Spinal cord (tissue), 10 donors: Measurements from ENCODE around the gene CDRT4. TPM values are rescaled to one million over a fixed set of nuclear protein-coding genes. Genes with fewer than 3 reads are reported as not detected.
"Not testable (repeated sequence)": the region's sequence is repeated elsewhere in the genome, so short reads cannot be mapped to it uniquely, and the experiment has no call there.

Source experiments
- DNase-seq, 6 donors: peaks; one replicate each; pipeline versions ENCODE4 v3.0.0 to v3.0.0-alpha.2; 2013 to 2015; ENCODE audit warnings: low spot score in 6 of 6, low read depth in 4 of 6
- H3K27ac ChIP-seq: one replicate; pipeline ENCODE4 v1.5.1; 2013; ENCODE audit warnings: low read depth, low read length, control low read depth
- H3K27me3 ChIP-seq: one replicate; pipeline ENCODE4 v1.6.1; 2013; ENCODE audit warnings: low read length; ENCODE audit not compliant: control insufficient read depth, insufficient read depth
- H3K36me3 ChIP-seq: one replicate; pipeline ENCODE4 v1.6.1; 2013; ENCODE audit warnings: low read length; ENCODE audit not compliant: control insufficient read depth, insufficient read depth
- H3K4me1 ChIP-seq: one replicate; pipeline ENCODE4 v1.6.1; 2013; ENCODE audit warnings: low read length; ENCODE audit not compliant: control insufficient read depth, insufficient read depth
- H3K4me3 ChIP-seq: one replicate; pipeline ENCODE4 v1.5.1; 2013; ENCODE audit warnings: low read depth, low read length, control low read depth
- H3K9me3 ChIP-seq: one replicate; pipeline ENCODE4 v1.6.1; 2013; ENCODE audit warnings: low read length; ENCODE audit not compliant: control insufficient read depth, insufficient read depth
- WGBS: methylation state at CpG from one replicate; pipeline ENCODE4 v1.1.5; 2013; ENCODE audit warnings: missing lambda C conversion rate; ENCODE audit not compliant: insufficient coverage; 5-methylcytosine and 5-hydroxymethylcytosine counted together
- polyA plus RNA-seq, 2 donors: library from polyadenylated mRNA; unstranded; fragments of 120-200 nt; gene quantifications; one replicate each; pipeline ENCODE4 v1.2.1, GENCODE V29; 2013; ENCODE audit not compliant: insufficient read length in 2 of 2
- total RNA-seq, 2 donors: library from RNA; depleted of rRNA in 1 of 2; stranded (reverse); fragments of 120-200 nt in 1 of 2; fragments of >200 nt in 1 of 2; gene quantifications; one replicate each; pipeline versions ENCODE4 v1.2.3 to v1.2.4, GENCODE V29; 2013 to 2014
- donor health status: healthy.

Gene CDRT4
- total and polyA plus RNA-seq, 4 donors: 2.0 to 17.2 (median 4.8) TPM

- WGBS: no CpG with 5 or more reads among the region's 8 CpGs
- not testable (repeated sequence) for H3K9me3 ChIP-seq, DNase-seq, H3K27me3 ChIP-seq, H3K27ac ChIP-seq, H3K4me3 ChIP-seq
- Histone ChIP-seq H3K4me1 (peaks cover 20% of the 10 kb centered on the region), H3K36me3 (peaks cover 16% of the 10 kb centered on the region)
These were observed 28.0 kb downstream of the CDRT4 start for GRCh38 chr17:15439205-15439985.

- no peak for DNase-seq
- WGBS: 100% methylated on average over 3 of the region's 6 CpGs
- no peak overlapping the region for H3K27ac ChIP-seq
These were observed 28.8 kb downstream of the CDRT4 start for GRCh38 chr17:15438491-15439105.

GRCh38 chr17:15437303-15437635, 30.2 kb downstream of the CDRT4 start:
- H3K27me3 ChIP-seq: no peaks in the 10 kb centered on the region
- H3K36me3 ChIP-seq: peaks cover 16% of the 10 kb centered on the region
- H3K4me3 ChIP-seq: no peak overlapping the region
- H3K9me3 ChIP-seq: no peaks in the 10 kb centered on the region
- H3K4me1 ChIP-seq: peaks cover 8% of the 10 kb centered on the region
- DNase-seq: no peak
- H3K27ac ChIP-seq: no peak overlapping the region

More at GRCh38 chr17:15438491-15439105, 28.8 kb downstream of the CDRT4 start:
- Histone ChIP-seq H3K27me3 (no peaks in the 10 kb centered on the region), H3K4me1 (peaks cover 20% of the 10 kb centered on the region), H3K36me3 (peaks cover 16% of the 10 kb centered on the region), H3K4me3 (no peak overlapping the region), H3K9me3 (no peaks in the 10 kb centered on the region)

GRCh38 chr17:15436473-15437302, 30.7 kb downstream of the CDRT4 start:
- no peaks in the 10 kb centered on the region for H3K27me3 ChIP-seq
- no peak overlapping the region for H3K27ac ChIP-seq
- H3K9me3 ChIP-seq: no peaks in the 10 kb centered on the region
- peaks cover 16% of the 10 kb centered on the region for H3K36me3 ChIP-seq
- H3K4me1 ChIP-seq: peaks cover 4% of the 10 kb centered on the region
- no peak overlapping the region for H3K4me3 ChIP-seq
- no peak for DNase-seq
- WGBS: 56% methylated on average over 3 of the region's 3 CpGs

GRCh38 chr17:15434956-15435355, 32.5 kb downstream of the CDRT4 start:
- WGBS: 97% methylated on average over 3 of the region's 8 CpGs
- DNase-seq: no peak
- Histone ChIP-seq H3K27me3 (no peaks in the 10 kb centered on the region), H3K27ac (peak overlapping the region; percentile 15), H3K4me1 (peaks cover 4% of the 10 kb centered on the region), H3K9me3 (no peaks in the 10 kb centered on the region), H3K4me3 (no peak overlapping the region), H3K36me3 (peaks cover 16% of the 10 kb centered on the region)

GRCh38 chr17:15432807-15433611, 34.4 kb downstream of the CDRT4 start:
- Histone ChIP-seq H3K9me3 (no peaks in the 10 kb centered on the region), H3K36me3 (peaks cover 16% of the 10 kb centered on the region), H3K4me1 (peaks cover 4% of the 10 kb centered on the region), H3K27ac (no peak overlapping the region), H3K27me3 (no peaks in the 10 kb centered on the region), H3K4me3 (no peak overlapping the region)
- 96% methylated on average over 6 of the region's 6 CpGs for WGBS
- no peak for DNase-seq

- DNase-seq: no peak
- Histone ChIP-seq H3K36me3 (peaks cover 5% of the 10 kb centered on the region), H3K27me3 (no peaks in the 10 kb centered on the region), H3K27ac (no peak overlapping the region), H3K9me3 (no peaks in the 10 kb centered on the region), H3K4me1 (peaks cover 4% of the 10 kb centered on the region), H3K4me3 (no peak overlapping the region)
- WGBS: 97% methylated on average over 5 of the region's 6 CpGs
These were observed 35.7 kb downstream of the CDRT4 start for GRCh38 chr17:15431766-15432165.

- Histone ChIP-seq H3K27me3 (no peaks in the 10 kb centered on the region), H3K36me3 (peaks cover 5% of the 10 kb centered on the region), H3K4me1 (no peaks in the 10 kb centered on the region), H3K4me3 (no peak overlapping the region), H3K9me3 (no peaks in the 10 kb centered on the region), H3K27ac (no peak overlapping the region)
- no peak for DNase-seq
- WGBS: 84% methylated on average over 11 of the region's 11 CpGs
These were observed 36.2 kb downstream of the CDRT4 start for GRCh38 chr17:15431196-15431595.

GRCh38 chr17:15424521-15424920, 42.9 kb downstream of the CDRT4 start:
- no peaks in the 10 kb centered on the region for H3K27me3 ChIP-seq
- WGBS: 100% methylated on average over 1 of the region's 3 CpGs
- H3K27ac ChIP-seq: no peak overlapping the region
- H3K4me1 ChIP-seq: no peaks in the 10 kb centered on the region
- H3K9me3 ChIP-seq: no peaks in the 10 kb centered on the region
- DNase-seq: no peak
- no peak overlapping the region for H3K4me3 ChIP-seq
- H3K36me3 ChIP-seq: no peaks in the 10 kb centered on the region
